Peyer's patch (tissue), 4 donors: ENCODE measurements around the gene RAB35. TPM values are rescaled to one million over a fixed set of nuclear protein-coding genes. Genes with fewer than 3 reads are reported as not detected.

Experiments
- DNase-seq, 3 donors: peaks; one replicate each; pipeline ENCODE4 v3.0.0-alpha.2; 2017 to 2019
- H3K27ac ChIP-seq, 4 donors: fragments of 200-600 bp; sonication (generic); one replicate each; pipeline ENCODE4 v1.5.1; 2016 to 2019
- H3K27me3 ChIP-seq, 2 donors: fragments of 200-600 bp; sonication (generic); one replicate each; pipeline ENCODE4 v1.5.1; 2019
- H3K36me3 ChIP-seq, 3 donors: fragments of 200-600 bp; sonication (generic); one replicate each; pipeline ENCODE4 v1.5.1; 2016 to 2019
- H3K4me1 ChIP-seq, 4 donors: fragments of 200-600 bp; sonication (generic); one replicate each; pipeline ENCODE4 v1.5.1; 2016 to 2019
- H3K4me3 ChIP-seq, 4 donors: fragments of 200-600 bp; sonication (generic); 1 replicate in 3 of 4; 2 replicates in 1 of 4; pipeline ENCODE4 v1.5.1; 2016 to 2019; ENCODE audit warnings: mild to moderate bottlenecking in 1 of 4
- H3K9me3 ChIP-seq, 4 donors: fragments of 200-600 bp; sonication (generic); one replicate each; pipeline ENCODE4 v1.5.1; 2016 to 2019; ENCODE audit warnings: mild to moderate bottlenecking in 1 of 4
- POLR2A ChIP-seq, 2 donors: fragments of 450-650 bp; IDR thresholded peaks; one replicate each; pipeline ENCODE4 v1.5.1; 2017; ENCODE audit warnings: antibody characterized with exemption in 2 of 2, mild to moderate bottlenecking in 2 of 2, moderate library complexity in 2 of 2
- total RNA-seq, 4 donors: library from RNA; depleted of rRNA; stranded (reverse); fragments of >200 nt; gene quantifications; one replicate each; pipeline ENCODE4 v1.1.0, GENCODE V29; 2016
- TF ChIP-seq, protein P1 (sequence below), 6 experiments: fragments of 450-650 bp in 4 of 6; fragments of 200-600 bp in 2 of 6; sonication (generic) in 1 of 6; IDR thresholded peaks; one replicate each; pipeline ENCODE4 v1.5.1; 2017 to 2019; ENCODE audit warnings: antibody characterized with exemption in 6 of 6, mild to moderate bottlenecking in 3 of 6, moderate library complexity in 1 of 6

RAB35 gene
- total RNA-seq, 4 donors from 2014 or later, result 16.6 to 22.5 (median 19.1) TPM

DNA sequence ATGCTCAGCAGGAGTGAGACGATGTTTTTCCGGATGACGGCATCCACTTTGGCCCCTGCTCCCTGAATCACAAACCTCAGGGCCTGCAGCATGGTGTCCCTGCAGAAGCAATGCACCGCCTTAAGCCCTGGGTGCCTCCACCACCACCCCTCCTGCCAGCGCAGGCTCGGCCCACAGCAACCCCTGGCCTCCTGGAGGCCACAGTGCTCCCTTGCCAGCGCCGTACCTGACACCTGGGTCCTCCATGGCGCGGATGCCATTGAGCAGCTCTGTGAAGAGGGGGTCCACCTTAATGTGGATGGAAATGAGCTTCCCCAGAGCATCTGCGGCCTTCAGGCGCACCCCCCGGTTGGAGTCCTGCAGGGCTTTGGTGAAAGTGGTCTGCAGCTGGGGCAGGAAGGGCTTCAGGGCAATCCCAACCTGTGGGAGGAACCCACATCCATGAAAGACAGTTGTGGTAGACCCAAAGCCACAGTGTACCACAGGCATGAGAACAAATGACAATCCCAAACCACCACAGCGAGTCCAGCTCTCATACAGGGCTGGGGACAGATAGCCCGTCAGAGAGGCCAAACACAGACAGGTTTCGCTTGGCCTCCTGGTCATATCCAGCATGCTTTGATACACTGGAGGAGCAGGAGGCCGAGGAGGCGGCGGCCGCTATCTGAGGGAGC, 17.9 kb upstream of the RAB35 start:
- H3K4me3 ChIP-seq, result no peak overlapping the region
- H3K27ac ChIP-seq, result no peak overlapping the region
- peak in 1 of 3 donors; percentile 39 for DNase-seq
- peaks cover 0 to 6% (median 0%) of the 10 kb centered on the region in 4 donors for H3K4me1 ChIP-seq
- TF ChIP-seq POLR2A (IDR thresholded peaks at IDR 0.05), result no peak
- TF ChIP-seq, protein P1, sequence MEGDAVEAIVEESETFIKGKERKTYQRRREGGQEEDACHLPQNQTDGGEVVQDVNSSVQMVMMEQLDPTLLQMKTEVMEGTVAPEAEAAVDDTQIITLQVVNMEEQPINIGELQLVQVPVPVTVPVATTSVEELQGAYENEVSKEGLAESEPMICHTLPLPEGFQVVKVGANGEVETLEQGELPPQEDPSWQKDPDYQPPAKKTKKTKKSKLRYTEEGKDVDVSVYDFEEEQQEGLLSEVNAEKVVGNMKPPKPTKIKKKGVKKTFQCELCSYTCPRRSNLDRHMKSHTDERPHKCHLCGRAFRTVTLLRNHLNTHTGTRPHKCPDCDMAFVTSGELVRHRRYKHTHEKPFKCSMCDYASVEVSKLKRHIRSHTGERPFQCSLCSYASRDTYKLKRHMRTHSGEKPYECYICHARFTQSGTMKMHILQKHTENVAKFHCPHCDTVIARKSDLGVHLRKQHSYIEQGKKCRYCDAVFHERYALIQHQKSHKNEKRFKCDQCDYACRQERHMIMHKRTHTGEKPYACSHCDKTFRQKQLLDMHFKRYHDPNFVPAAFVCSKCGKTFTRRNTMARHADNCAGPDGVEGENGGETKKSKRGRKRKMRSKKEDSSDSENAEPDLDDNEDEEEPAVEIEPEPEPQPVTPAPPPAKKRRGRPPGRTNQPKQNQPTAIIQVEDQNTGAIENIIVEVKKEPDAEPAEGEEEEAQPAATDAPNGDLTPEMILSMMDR (IDR thresholded peaks at IDR 0.05), result no peak
- no peaks in the 10 kb centered on the region for H3K27me3 ChIP-seq
- peaks cover 0 to 100% (median 0%) of the 10 kb centered on the region in 3 donors for H3K36me3 ChIP-seq
- no peaks in the 10 kb centered on the region for H3K9me3 ChIP-seq

- H3K27ac ChIP-seq, result peak overlapping the region in 1 of 4 donors; percentile 49
- H3K4me1 ChIP-seq, result peaks cover 0 to 6% (median 0%) of the 10 kb centered on the region in 4 donors
- peaks cover 0 to 100% (median 0%) of the 10 kb centered on the region in 3 donors for H3K36me3 ChIP-seq
- H3K4me3 ChIP-seq, result no peak overlapping the region
- no peak for TF ChIP-seq POLR2A (IDR thresholded peaks at IDR 0.05)
- TF ChIP-seq, protein P1 (IDR thresholded peaks at IDR 0.05), result no peak
- DNase-seq, result peak; percentile 29 to 78 (median 66)
- H3K9me3 ChIP-seq, result no peaks in the 10 kb centered on the region
- H3K27me3 ChIP-seq, result no peaks in the 10 kb centered on the region
Measured at GRCh38 chr12:120132863-120133385, 16.4 kb upstream of the RAB35 start.

DNA sequence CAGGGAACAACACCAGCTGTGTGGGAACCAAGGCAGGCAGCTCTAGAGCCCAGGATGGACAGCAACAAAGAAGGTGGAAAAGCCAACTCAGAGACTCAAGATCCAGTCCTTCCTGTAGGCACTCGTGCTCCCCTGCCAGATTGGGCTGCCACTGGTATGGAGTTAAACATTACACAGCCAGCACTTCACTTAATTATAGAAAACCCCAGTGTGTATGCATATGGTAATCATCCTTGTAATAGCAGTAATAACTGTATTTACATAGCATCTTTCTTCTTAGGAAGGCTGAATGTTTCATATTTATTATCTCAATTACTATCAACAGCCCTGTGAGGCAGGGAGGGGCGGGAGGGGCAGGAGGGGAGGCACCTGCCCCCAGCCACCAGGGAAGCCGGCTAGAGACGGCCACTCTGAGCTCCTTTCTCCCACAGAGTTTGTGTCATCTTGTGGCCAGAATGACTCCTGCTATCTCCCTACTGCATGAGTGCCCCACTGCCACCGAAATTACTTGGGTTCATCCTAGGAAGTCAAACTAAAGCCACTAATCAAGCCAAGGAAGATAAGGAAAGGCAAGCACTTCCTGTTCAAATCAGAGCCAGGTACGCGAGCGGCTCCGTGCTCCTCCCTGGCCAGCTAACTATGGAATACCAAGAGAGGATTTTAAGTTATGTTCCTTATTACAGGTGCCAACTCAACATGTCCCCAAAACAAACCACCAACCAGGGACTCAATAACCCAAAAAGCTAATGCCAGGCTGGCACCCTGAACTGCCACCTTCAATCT, 15.7 kb upstream of the RAB35 start:
- DNase-seq, result peak in 1 of 3 donors; percentile 49
- no peaks in the 10 kb centered on the region for H3K9me3 ChIP-seq
- H3K4me3 ChIP-seq, result no peak overlapping the region
- TF ChIP-seq, protein P1 (IDR thresholded peaks at IDR 0.05), result no peak
- TF ChIP-seq POLR2A (IDR thresholded peaks at IDR 0.05), result no peak
- peak overlapping the region in 1 of 4 donors; percentile 49 for H3K27ac ChIP-seq
- peaks cover 0 to 6% (median 0%) of the 10 kb centered on the region in 4 donors for H3K4me1 ChIP-seq
- peaks cover 0 to 100% (median 0%) of the 10 kb centered on the region in 3 donors for H3K36me3 ChIP-seq
- no peaks in the 10 kb centered on the region for H3K27me3 ChIP-seq

- Histone ChIP-seq H3K9me3 (no peaks in the 10 kb centered on the region), H3K27ac (no peak overlapping the region), H3K27me3 (no peaks in the 10 kb centered on the region), H3K36me3 (peaks cover 0 to 97% (median 0%) of the 10 kb centered on the region in 3 donors), H3K4me1 (peaks cover 0 to 6% (median 0%) of the 10 kb centered on the region in 4 donors), H3K4me3 (no peak overlapping the region)
- TF ChIP-seq POLR2A (IDR thresholded peaks at IDR 0.05), result no peak
- peak in 1 of 3 donors; percentile 40 for DNase-seq
Measured at GRCh38 chr12:120131116-120131515, 14.6 kb upstream of the RAB35 start.

- peaks cover 0 to 86% (median 0%) of the 10 kb centered on the region in 3 donors for H3K36me3 ChIP-seq
- H3K4me1 ChIP-seq, result peaks cover 0 to 6% (median 0%) of the 10 kb centered on the region in 4 donors
- TF ChIP-seq POLR2A (IDR thresholded peaks at IDR 0.05), result no peak
- TF ChIP-seq, protein P1 (IDR thresholded peaks at IDR 0.05), result no peak
- no peak overlapping the region for H3K27ac ChIP-seq
- DNase-seq, result no peak
- H3K4me3 ChIP-seq, result no peak overlapping the region
- no peaks in the 10 kb centered on the region for H3K27me3 ChIP-seq
- no peaks in the 10 kb centered on the region for H3K9me3 ChIP-seq
Measured at GRCh38 chr12:120130011-120130410, 13.5 kb upstream of the RAB35 start.
